Mesenteric fat pad (tissue), 1 donor: Measurements from ENCODE around the gene SDHAF3. TPM values are rescaled to one million over a fixed set of nuclear protein-coding genes. Genes with fewer than 3 reads are reported as not detected.

Experiments used
- DNase-seq: peaks from one replicate; pipeline ENCODE4 v3.0.0-alpha.2; 2020; ENCODE audit warnings: low spot score
- total RNA-seq: library from RNA; stranded (reverse); fragmentation: NEBNext Ultra II Directional; extraction: Animal tissue kit (Norgen Biotek cat#: 25700); gene quantifications from one replicate; pipeline ENCODE4 v1.2.1, GENCODE V29; 2021
- donor health status: DM: yes; HTN: yes; CAD: no.

Gene SDHAF3
- total RNA-seq, 1 donor from 2014 or later = 11.8 TPM

GRCh38 chr7:97204821-97205220 is 87.3 kb downstream of the SDHAF3 start:
- DNase-seq = no peak

- no peak for DNase-seq
Measured at GRCh38 chr7:97215556-97215955, 98.1 kb downstream of the SDHAF3 start.

GRCh38 chr7:97218767-97219166 is 101.3 kb downstream of the SDHAF3 start:
- no peak for DNase-seq

GRCh38 chr7:97219237-97219636 is 101.7 kb downstream of the SDHAF3 start:
- DNase-seq = no peak

GRCh38 chr7:97224316-97224715 is 106.8 kb downstream of the SDHAF3 start:
- DNase-seq = no peak

- no peak for DNase-seq
Measured at GRCh38 chr7:97226541-97226940, 109.0 kb downstream of the SDHAF3 start.

Other genes with a start within 250 kb of the SDHAF3 start
- gene DLX6, start 112.1 kb upstream of the SDHAF3 start, total RNA-seq = not detected
- gene DLX5, start 92.9 kb upstream of the SDHAF3 start, total RNA-seq = 0.22 TPM